NCI-H1436 treated with DMSO at 0.1 percent for 48 hours (cell line): ENCODE measurements around the gene ST14.

Source experiments
- DNase-seq: peaks from one replicate; lab custom pipeline; 2025; lab: John Stamatoyannopoulos, UW

ST14 gene

DNA sequence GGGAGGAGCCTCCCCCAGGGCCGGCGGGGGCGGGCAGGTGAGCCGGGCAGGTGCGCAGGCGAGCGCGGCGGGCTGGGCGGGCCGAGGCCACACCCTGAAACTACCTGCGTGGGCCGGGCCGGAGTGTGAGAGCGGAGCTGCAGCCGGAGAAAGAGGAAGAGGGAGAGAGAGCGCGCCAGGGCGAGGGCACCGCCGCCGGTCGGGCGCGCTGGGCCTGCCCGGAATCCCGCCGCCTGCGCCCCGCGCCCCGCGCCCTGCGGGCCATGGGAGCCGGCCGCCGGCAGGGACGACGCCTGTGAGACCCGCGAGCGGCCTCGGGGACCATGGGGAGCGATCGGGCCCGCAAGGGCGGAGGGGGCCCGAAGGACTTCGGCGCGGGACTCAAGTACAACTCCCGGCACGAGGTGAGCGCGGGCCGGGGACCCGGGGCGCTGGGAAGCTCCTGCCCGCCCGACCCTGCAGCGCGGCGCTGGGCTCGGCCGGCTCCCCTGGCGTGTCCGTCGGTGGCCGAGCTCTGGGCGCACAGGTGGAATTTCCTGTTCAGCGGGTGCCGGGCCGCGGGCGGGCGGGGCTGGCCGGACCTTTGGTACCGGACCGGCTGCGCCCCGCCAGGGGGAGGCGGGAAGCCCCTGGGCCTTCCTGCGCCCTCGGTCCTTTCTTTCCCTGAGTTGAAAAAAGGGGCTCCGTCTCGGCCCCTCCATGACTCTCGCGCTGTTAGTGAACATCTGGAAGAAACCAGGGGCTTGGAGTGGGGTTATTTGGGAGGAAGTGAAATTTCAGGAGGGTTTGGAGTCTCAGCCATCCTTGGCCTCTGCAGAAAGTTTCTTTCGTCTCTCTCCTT, at the start of gene ST14:
ST14 (plus strand) TSS at position 126 of the 841 bp plus-strand sequence; CDS start at position 324, 198 bp downstream.
- no peak for DNase-seq

DNA sequence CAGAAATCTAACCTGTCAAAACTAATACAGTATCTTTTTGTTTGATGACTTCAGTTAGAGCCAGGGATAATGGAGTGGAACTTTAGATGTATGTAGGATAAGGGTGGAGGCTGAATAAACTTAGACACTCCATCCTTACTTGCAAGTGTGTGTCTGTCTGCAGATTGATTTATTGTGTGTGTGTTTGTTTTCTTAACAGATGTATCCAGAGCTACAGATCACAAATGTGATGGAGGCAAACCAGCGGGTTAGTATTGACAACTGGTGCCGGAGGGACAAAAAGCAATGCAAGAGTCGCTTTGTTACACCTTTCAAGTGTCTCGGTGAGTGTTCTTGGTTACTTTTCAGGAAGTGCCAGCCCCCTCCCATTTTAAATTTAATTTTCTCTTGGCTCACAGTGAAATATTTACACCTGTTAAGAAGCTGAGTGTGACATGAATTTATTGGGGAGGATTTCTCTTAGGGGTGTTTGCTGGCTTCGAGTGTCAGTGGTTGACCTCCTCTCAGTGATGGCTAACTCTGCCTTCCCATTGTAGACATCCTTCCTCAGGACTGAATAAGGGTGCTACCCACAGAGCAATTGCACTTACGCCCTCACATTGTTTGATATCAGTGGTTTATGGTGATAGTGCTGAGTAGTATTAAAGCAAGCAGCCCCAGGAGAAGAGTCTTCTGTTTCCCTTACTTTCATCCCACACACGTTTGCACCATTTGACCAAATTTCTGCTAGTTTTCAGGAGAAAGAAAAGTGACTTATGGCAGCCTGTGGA, 49.1 kb upstream of the ST14 start:
- no peak for DNase-seq

DNA sequence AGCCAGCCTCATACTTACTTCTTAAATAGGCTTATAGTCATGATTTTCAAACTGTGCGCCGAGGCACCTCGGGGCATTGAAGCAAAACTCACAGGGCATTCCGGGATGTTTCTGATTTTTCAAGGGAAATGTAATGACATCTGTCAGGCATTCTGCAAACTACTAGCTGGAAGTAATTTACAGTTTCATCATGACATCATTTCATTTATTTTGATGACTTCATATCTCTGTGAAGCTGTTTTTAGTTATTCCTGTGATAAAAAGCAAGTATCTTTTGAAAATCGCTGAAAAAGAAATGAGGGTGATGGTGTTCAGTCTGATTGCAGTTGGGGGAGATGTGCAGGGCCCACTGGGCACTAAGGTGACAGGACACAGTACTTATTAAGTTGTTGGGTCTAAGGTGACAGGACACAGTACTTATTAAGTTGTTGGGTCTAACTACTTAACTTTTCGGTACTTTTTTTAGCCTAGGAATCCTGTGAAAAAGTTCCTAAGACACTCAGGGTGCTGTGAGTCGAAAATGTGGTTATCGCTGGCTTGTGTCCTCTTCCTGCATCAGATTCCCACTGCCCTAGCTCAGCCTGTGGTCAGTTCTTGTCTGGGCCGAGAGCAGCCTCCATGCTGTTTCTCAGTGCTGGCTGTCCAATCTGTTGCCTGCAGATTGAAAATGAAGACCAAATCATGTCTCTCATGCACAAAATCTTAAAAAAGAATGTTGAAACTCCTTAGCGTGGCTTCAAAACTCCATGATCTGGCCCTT, 47.3 kb upstream of the ST14 start:
- DNase-seq: no peak

DNA sequence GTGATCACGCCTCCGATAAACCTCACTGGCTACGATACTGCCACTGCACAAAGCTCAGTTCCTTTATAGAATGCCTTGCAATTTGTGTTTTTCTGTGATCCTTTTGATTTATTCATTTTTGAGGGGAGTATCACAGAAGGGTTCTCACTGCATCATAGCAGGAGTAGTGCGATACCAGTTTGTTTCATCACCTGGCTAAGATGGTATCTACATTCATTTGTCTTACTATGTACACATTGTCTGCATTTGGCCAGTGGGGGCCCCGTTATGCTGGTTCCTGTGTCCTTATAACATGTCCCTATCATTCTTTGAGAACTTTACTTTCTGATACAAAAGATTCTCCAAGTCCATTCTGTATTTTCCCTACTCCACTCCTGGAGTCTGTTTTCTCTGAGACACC, 45.3 kb upstream of the ST14 start:
- DNase-seq: no peak

DNA sequence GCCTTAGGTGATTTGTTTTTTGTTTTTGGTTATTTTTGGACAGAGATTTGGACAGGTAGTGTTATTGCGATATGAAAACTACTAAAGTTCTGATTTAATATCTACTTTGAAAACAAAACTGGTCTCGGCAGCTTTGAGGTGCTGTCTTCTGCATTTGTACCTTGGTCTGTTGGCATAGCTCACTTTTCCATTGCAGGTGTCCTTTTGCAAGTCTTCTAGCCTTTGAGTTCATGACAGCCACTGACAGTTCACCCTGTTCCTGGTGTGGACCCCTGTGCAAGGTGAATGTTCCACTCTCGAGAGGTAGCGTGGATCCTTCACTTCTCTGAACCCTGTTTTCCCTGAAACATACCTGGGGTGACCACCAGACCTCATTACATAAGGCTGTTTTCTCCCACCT, 44.9 kb upstream of the ST14 start:
- DNase-seq: no peak

DNA sequence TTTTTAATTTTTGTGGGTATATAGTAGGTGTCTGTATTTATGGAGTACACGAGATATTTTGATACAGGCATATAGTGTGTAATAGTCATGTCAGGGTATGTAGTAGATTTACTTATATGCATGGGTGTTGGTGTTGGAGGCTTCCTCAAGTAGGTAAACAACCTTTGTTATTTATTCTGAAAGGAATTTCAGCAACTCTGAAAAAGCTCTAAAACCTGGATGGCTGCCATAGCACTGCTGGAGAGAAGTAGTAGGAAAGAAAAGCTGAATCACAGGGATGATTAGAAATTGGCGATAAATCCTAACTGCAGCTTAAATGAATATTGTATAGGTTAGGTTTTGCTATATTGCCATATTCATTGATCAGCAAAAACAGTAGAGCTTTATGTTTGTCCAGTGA, 44.4 kb upstream of the ST14 start:
- DNase-seq: no peak

DNA sequence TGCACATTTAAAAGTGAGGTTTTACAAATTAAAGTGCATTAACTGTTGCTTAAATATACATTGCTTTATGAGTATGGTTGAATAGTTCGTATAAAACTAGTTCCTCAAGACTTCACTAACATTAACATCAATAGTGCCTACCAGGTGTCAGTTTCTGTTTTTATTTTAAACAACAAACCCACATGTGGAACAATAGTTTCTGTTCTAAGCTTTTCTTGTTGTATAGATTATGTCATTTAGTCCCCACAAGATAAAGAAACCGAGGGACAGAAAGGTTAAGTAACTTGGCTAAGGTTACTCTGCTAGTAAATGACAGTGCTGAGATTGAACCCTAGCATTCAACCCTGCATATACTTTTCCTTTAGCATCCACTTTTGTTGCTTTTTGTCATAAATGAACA, 41.4 kb upstream of the ST14 start:
- DNase-seq: no peak

DNA sequence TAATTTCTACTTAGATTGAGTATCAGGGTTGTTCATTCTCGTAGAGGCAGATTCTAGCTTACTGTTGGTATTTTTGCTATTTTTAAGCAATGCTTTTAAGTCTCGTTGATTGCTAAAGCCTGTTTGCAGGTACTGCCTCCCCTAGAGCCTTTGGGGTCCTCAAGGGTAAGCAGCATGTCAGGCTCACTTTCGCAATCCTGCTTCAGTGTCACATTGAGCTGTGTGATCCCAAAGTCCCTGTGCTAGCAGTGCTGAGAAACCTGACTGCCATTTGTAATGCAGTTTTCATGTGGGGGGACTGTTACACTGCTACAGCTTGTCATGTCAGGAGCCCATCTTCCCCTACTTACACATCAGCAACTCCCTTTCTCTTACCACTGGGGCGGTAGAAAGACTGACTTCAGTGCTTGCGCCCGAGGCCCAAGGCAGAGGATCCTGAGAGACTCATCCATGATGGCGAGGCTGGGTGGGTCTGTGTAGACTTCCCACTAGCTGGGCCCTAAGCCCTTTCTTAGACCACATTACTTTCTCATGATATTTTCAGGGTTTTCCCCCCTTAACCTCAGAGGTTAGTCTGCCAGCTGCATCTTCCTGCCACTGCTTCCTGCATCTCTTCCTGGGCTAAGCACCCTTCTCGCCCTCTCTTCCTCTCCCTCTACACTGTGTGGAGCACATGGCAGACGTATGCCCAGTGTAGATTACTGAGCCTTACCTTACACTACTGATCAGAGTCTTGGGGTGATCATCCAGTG, 40.8 kb upstream of the ST14 start:
- DNase-seq: no peak

DNA sequence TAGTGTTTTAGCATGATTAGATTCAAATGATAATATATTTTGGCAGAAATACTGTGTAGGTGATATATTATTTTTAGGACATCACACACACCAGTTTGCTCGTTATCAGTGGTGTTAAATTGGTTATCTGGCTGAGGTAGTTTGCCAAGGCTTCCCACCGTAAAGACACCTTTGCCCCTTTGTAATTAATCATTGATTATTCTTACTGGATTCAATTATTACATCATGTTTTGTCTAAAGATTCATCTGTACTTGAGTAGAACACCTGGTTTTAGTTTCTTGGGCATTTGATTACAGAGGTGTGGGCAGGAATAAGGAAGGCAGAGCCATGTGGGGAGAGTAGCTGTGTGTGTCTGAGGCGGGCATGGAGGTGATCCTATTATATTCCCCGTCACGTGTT, 39.5 kb upstream of the ST14 start:
- DNase-seq: no peak

DNA sequence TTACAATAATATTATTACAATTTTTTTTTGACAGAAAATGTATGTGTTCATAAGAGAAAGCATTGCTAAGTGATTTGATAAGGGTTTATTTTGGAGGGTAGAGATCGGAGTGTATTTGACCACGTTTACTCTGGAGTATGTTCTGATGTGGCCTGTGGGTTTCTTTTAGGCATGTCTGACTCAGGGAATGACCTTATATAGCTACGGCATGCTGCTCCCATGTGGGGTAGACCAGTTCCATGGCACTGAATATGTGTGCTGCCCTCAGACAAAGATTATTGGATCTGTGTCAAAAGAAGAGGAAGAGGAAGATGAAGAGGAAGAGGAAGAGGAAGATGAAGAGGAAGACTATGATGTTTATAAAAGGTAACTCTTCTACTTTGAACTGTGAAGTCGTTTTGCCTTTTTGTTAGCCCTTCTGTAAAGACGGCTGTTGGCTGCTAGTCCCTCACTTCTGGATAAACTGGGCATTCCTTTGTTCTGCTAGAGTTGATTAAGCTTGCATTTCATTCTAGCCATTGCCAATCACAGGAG, 38.1 kb upstream of the ST14 start:
- DNase-seq: no peak

DNA sequence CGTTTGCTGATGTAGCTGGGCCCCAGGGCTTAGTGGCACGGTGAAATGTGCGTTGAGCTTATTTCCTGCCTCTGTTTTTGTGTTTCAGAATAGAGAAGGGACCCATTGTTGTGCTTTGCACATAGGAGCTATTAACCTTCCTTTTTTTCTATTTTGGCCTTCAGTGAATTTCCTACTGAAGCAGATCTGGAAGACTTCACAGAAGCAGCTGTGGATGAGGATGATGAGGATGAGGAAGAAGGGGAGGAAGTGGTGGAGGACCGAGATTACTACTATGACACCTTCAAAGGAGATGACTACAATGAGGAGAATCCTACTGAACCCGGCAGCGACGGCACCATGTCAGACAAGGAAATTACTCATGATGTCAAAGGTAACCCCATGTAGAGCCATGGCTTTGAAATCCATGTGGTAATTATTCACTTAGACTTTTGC, 37.4 kb upstream of the ST14 start:
- no peak for DNase-seq

DNA sequence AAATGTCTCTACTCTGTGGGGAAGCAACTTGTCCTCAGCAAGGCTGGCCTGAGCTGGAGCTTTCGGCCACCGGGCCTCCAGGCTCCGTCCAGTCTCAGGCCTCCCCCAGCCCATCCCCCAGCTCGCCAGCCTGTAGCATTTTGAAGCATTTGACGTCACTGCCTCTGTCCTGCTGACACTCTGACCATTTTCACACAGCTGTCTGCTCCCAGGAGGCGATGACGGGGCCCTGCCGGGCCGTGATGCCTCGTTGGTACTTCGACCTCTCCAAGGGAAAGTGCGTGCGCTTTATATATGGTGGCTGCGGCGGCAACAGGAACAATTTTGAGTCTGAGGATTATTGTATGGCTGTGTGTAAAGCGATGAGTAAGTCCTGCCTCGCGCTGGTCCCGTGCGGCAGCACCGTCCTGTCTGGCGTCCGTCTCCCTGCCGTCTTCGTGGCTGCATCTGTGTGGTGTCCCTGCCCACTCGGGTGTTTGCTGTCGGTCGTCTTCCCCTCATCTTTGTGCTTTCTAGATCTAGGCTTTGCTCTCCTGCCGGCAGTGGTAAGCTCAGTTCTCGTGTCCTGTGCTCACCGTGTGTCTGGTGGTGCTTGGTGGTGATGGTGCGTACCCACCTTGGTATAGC, 36.1 kb upstream of the ST14 start:
- DNase-seq: no peak

DNA sequence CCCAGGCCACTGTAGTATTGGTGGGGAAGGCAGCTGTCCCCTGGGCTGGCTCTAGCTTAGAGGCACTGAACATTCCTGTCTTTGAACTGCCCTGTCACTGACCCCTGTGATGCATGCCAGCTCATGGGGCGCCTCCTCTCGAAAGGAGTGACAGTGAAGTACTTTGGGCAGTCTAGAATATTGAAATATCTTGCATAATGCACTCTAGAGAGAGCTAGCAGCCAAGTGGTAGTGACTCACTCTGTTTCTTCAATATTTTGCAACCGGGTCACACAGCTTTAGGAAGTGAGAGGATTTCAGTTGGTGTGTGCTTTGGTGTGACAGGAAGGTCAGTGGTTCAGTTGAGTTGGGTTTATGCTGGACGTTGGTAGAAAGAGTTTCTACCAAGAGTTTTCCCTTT, 35.5 kb upstream of the ST14 start:
- no peak for DNase-seq

DNA sequence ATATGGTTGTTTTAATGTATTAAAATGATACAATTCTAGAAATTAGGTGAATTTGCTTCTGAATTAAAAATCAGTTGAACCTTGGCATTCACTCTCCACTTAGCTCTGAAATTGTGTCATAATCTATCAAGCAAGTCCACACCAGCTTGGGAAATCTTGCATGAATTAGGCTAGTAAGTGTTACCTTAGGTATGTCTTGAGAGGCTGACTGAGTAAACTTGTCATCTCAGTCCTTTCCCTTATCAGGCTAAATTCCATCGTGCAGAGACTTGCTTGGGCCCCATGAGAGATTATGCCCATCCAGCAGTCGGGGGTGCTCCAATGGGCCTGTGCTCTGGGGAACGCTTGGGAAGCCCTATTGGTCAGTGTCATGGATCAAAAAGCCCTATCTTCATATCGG, 33.9 kb upstream of the ST14 start:
- DNase-seq: no peak

DNA sequence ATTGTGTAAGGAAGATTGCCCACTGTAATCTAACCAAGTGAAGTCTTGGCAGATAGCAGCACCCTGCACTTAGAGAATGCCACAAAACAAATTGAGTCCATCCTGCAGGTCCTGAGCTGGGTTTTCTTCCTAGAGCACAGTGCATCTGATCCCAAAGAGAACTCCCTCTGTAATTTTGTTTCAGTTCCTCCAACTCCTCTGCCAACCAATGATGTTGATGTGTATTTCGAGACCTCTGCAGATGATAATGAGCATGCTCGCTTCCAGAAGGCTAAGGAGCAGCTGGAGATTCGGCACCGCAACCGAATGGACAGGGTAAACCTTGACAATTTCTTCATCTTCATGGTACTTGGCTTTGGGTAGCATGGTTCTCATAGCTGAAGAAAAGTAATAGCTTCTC, 33.1 kb upstream of the ST14 start:
- DNase-seq: no peak

DNA sequence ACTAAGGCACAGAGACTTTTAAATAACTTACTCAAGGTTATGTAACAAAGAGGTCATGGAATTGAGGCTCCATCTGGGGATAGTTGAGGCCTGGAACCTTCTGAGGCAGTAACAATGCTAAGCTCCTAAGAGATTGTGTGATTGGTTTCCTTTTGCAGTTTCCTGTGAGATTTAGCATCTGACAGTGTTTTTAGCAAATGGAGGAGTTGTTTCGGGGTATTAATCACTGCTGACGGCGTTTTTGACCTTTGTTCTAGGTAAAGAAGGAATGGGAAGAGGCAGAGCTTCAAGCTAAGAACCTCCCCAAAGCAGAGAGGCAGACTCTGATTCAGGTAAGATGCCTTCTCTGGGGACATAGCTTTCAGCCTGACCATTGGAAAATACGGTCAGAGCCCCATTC, 32.1 kb upstream of the ST14 start:
- no peak for DNase-seq

DNA sequence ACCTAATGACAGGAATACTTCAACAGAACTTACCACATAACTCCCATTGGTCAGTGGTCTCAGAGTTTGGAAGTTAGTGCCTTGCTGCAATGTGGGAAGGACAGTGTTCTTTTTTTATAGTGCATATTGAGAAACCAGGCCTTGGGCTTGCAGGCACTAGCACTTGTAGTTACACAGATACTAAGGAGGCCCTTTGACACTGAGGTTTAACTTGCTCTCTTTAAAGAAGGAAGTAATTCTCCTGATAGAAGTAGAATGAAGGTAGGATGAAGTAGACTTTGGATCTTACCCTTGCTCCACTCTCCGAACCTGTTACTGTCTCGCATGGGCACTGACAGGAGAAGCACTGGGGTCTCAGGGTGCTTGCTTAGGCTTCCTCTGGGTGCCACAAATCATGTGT, 31.0 kb upstream of the ST14 start:
- DNase-seq: no peak

DNA sequence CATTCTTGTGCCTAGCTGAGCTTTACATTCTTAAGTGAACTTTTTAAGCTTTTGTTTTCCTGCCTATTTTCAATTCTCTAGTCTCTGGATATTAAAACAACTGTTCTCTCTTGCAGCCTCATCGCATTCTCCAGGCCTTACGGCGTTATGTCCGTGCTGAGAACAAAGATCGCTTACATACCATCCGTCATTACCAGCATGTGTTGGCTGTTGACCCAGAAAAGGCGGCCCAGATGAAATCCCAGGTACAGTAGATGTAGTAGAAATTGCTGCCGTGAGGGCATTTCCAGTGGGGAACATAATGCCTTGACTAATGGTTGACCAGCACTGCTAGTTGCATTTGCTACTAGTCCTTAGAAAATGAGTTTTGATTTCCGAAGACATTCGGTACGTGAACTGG, 29.7 kb upstream of the ST14 start:
- no peak for DNase-seq

DNA sequence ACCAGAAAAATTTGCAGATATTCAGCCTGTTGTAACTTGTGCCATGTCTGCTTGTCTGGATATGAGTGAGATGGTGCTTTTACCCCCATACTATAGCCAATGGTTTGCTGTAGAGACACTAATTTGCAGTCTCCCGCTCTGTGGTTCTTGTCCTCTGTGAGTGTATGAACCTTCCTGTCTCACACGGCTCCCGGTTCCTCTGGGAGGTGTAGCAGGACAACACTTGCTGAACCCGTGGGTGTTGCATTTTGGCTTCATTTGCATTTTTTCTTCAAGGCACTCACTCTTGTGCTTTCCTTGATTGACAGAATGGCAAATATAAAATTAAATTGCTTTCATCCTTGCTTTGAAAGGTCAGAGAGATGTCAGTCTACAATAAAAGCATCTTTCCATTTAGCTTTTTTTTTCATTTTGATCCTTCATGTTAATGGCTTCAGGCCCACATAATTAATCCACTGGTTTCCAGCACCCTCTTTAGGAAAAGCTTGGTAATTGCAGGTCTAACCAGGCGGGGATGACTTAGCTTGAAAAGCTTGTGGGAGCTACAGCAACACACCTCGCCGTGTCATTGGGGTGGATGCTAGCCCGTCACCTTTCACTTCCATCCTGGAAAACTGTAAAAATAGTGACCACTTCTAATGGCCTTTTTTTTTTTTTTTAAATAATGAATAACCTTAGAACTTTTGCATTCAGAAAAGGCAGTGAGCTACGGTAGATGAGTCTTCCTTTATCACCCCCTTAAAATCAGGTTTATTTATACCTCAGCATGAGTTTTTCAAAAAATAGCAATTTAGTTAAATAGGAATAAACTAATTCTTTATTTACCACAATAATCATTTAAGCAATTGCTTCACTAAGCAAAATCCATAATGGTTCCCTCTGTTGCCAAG, 27.4 kb upstream of the ST14 start:
- DNase-seq: no peak

DNA sequence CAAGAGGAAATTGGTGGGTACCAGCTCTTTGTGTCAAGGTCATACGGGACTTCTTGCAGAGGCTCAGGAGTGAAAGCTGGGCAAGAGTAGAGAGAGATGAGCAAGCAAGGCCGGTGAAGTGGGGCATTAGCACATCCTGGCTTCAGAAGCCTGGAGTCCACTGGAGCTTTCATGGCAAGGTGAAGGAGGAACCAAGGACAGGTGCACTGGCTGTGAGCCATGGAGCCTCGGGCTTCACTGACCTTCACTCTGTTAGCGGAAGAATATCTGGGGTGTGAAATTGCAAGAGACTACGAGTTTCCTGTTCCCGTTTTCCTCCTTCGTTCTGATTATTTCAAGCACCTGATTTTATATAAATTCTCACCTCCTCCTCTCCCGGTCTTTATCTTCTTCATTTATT, 25.9 kb upstream of the ST14 start:
- DNase-seq: no peak
